Astrocyte of the spinal cord (primary cell): ENCODE results near the gene ULK4.

Source experiments
- DNase-seq: peaks from one replicate; pipeline ENCODE4 v3.0.0; 2011; ENCODE audit warnings: low read depth, low spot score
- H3K4me3 ChIP-seq: 2 replicates; pipeline ENCODE4 v1.5.1; 2011; ENCODE audit warnings: low read depth, mild to moderate bottlenecking, low read length, moderate library complexity
- in situ Hi-C: cut with HindIII; loops from 2 replicates; pipeline ENCODE4 v1.10.0; 2017; ENCODE audit warnings: low sequenced_read_pairs
- TF ChIP-seq, protein P1 (sequence below): IDR thresholded peaks from 2 replicates; pipeline ENCODE4 v1.5.1; 2012; ENCODE audit warnings: low read depth, mild to moderate bottlenecking, low read length, inconsistent platforms

ULK4 gene

DNA sequence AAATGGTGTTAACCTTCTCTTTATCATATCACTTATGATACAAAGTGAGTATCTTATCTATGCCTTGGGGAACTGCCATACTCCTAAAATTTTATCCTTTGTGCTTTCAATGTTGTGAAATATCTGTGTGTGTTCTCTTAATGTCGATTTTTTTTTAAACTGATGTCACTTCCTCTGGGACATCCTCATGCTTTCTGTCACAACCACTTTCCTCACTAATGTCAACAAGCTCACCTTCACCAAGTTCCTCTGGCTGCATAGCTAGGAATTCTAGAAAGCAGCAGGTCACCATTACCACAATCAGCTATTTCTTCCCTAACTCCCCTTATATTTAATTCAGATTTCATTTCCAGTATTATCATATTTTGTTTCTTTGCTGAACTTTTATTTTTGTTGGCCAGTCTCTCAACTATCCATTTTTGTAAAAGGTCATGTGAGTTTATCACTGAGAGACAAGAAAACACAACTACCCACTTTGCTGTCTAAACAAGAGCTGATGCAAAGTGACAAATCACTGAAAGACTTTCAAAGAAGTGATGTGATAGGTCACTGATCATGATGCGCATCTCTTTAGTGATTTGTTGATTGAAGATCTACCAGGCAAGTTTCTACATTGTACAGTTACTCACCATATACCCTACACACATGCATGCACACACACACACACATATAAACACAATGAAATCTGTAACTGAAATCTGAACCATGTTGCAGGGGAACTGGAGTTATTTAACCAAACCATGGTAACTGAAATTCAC is 369.0 kb downstream of the ULK4 start:
- DNase-seq: no peak
- in situ Hi-C loops: no loop called here
- TF ChIP-seq, protein P1, sequence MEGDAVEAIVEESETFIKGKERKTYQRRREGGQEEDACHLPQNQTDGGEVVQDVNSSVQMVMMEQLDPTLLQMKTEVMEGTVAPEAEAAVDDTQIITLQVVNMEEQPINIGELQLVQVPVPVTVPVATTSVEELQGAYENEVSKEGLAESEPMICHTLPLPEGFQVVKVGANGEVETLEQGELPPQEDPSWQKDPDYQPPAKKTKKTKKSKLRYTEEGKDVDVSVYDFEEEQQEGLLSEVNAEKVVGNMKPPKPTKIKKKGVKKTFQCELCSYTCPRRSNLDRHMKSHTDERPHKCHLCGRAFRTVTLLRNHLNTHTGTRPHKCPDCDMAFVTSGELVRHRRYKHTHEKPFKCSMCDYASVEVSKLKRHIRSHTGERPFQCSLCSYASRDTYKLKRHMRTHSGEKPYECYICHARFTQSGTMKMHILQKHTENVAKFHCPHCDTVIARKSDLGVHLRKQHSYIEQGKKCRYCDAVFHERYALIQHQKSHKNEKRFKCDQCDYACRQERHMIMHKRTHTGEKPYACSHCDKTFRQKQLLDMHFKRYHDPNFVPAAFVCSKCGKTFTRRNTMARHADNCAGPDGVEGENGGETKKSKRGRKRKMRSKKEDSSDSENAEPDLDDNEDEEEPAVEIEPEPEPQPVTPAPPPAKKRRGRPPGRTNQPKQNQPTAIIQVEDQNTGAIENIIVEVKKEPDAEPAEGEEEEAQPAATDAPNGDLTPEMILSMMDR: no peak
- H3K4me3 ChIP-seq: no peak overlapping the region

DNA sequence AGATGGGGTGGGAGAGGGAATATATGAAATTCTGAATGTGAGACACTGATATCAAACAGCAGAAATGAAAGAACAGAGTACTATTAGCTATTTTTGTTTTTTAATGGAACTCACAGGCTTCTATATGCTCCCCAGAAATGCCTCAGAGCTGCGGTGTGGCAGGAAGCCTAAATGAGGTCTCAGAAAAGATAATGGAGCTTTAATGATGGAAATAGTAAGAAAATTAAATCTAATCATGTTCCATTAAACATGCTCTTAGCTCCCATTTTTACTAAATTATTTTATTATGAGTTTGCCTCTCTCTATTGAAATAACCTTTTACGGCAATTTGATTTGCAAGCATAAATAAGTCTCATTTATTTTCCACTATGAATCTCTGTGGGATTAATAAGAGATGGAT is 378.9 kb downstream of the ULK4 start:
- no peak for DNase-seq
- TF ChIP-seq, protein P1: no peak
- in situ Hi-C loops: no loop called here
- no peak overlapping the region for H3K4me3 ChIP-seq

DNA sequence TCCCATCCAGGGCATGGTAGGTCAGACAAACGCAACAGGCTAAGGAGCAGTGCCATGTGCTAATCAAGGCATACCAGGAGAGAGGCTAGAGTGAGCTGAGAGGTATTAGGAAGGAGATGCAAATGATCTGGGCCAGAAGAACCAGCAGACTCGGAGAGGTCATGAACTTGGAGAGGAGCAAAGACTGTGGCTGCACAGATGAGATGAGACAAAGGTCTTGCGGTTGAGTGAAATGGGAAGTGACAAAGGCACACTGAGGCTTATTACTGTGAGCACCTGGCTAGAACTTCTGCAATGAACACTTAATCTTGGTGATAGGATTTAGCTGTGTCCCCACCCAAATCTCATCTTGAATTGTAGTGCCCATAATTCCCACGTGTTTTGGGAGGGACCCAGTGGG is 380.2 kb downstream of the ULK4 start:
- TF ChIP-seq, protein P1: no peak
- in situ Hi-C loops: no loop called here
- no peak for DNase-seq
- no peak overlapping the region for H3K4me3 ChIP-seq

DNA sequence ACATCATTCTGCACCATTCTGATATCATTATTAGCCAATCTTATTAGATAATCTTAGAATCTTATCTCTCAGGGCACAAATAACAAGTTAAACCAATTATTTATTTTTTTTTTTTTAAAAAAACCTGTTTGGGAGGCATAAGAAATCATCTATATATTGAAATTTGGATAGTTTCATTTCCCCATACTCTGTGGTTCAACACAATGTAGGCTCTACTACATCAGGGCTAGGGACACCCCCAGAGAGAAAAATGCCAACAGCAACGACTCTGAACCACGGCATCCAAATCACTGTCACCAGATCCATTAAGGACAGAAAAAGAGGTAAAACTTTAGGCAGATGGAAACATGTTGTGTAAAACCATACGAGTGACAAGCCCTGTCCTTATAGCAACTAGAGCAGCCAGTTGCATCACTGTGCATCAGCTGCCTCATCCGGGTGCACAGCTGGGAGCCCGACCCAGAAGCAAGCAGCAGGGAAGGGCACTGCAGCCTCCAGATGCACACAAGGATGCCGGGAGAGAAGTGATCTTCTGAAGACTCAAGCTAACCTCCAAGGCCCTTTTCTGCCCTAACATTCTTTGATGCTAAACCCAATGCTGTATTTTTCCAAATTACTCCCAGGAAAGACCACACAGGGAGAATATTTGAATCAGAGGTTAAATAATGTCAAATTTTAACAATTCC is 381.5 kb downstream of the ULK4 start:
- peak; percentile 62 for DNase-seq
- H3K4me3 ChIP-seq: no peak overlapping the region
- TF ChIP-seq, protein P1: no peak
- in situ Hi-C loops: no loop called here

DNA sequence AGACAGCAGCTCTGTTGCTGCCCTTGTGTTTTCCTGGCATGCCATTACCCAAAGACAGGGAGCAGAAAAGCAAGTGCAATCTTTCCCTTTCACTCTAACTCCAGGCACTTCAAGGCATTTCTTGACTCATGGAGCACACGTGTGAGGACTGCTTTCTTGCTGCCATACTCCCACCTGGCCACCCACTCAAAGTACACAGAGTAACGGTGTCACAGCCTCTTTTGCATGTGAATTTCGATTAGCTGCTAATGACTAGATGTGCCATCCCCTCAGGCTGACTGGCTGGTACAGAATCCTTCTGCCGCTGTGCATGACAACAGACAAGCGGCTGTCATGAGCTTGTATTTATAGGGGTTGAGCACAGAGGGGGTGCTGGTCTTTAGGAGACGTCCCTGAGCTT is 382.0 kb downstream of the ULK4 start:
- TF ChIP-seq, protein P1: no peak

DNA sequence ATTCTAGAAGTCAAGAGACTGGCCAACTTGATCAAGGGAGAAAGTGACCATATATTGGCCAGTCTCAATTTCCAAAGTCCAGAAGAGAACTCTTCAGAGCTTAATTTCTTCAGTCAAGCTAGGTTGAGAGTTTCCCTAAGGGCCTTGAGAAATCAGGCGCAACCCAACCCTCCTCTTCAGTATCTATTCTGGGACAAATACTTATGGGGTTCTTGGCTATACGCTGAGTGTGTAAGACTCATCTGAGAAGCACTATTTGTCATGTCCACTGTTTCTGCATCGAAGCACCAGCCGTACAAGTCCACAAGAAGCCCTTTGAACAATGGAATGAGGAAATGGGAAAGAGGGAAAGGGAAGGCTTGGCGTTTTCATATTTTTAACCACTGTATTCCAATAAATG is 383.1 kb downstream of the ULK4 start:
- TF ChIP-seq, protein P1: no peak
- DNase-seq: no peak
- in situ Hi-C loops: no loop called here
- H3K4me3 ChIP-seq: no peak overlapping the region

More for the DNA sequence above, 382.0 kb downstream of the ULK4 start:
- DNase-seq: no peak
- H3K4me3 ChIP-seq: no peak overlapping the region
- in situ Hi-C loops: no loop called here
